IMR-90 (cell line): ENCODE results near the gene PTPRF. TPM values are rescaled to one million over a fixed set of nuclear protein-coding genes. Genes with fewer than 3 reads are reported as not detected.

Experiments used
- ATAC-seq: fragments of 200-7000 bp; cut with Tn5 transposase; 2 replicates; pipeline ENCODE4 v1.9.1; 2020; ENCODE audit warnings: low read depth, mild to moderate bottlenecking, moderate library complexity
- BruUV-seq: library from RNA; stranded (reverse); fragments of 400-500 nt; replicated peaks from 2 replicates; lab custom pipeline; 2021; lab: Mats Ljungman, UMichigan
- CTCF ChIA-PET: fragments of 300-600 bp; formaldehyde crosslinking; extraction: SDS; loops from one replicate; lab custom pipeline; 2021; ENCODE audit warnings: antibody characterized with exemption; lab: Yijun Ruan, JAX
- POLR2A ChIA-PET: fragments of 300-600 bp; sonication (Branson Sonifier 250); formaldehyde crosslinking; loops from one replicate; lab custom pipeline; 2022; ENCODE audit warnings: antibody characterized with exemption; ENCODE audit not compliant: unreplicated experiment; lab: Charles Lee
- DNase-seq: peaks from one replicate; pipeline ENCODE4 v3.0.0; 2013
- H2AFZ ChIP-seq: replicated peaks from 2 replicates; pipeline ENCODE3; 2013; ENCODE audit warnings: low read length, mild to moderate bottlenecking; ENCODE audit not compliant: poor library complexity
- H2AK5ac ChIP-seq: 2 replicates; pipeline ENCODE4 v1.6.1; 2013; ENCODE audit warnings: low read depth, low read length, inconsistent platforms
- H2AK9ac ChIP-seq: replicated peaks from 2 replicates; pipeline ENCODE3; 2013; ENCODE audit warnings: mild to moderate bottlenecking, low read depth, low read length, moderate library complexity; ENCODE audit not compliant: poor library complexity
- H2BK120ac ChIP-seq: 2 replicates; pipeline ENCODE4 v1.6.1; 2013; ENCODE audit warnings: low read depth, low read length, inconsistent platforms
- H2BK15ac ChIP-seq: 3 replicates; pipeline ENCODE4 v1.6.1; 2013; ENCODE audit warnings: low read depth, low read length, inconsistent platforms
- H2BK20ac ChIP-seq: 2 replicates; pipeline ENCODE4 v1.6.1; 2013; ENCODE audit warnings: low read depth, mild to moderate bottlenecking, inconsistent platforms, low read length, moderate library complexity
- H2BK5ac ChIP-seq: 2 replicates; pipeline ENCODE4 v1.6.1; 2013; ENCODE audit warnings: mild to moderate bottlenecking, low read depth, low read length, inconsistent platforms; ENCODE audit not compliant: poor library complexity, severe bottlenecking
- H3K14ac ChIP-seq: replicated peaks from 2 replicates; pipeline ENCODE4 v1.6.1; 2013; ENCODE audit warnings: low read depth, low read length, inconsistent platforms
- H3K18ac ChIP-seq: 2 replicates; pipeline ENCODE4 v1.6.1; 2013; ENCODE audit warnings: low read depth, low read length, control low read depth
- H3K23ac ChIP-seq: 2 replicates; pipeline ENCODE4 v1.6.1; 2013; ENCODE audit warnings: low read depth, low read length, inconsistent platforms
- H3K27ac ChIP-seq: 2 replicates; pipeline ENCODE4 v1.5.1; 2013; ENCODE audit warnings: mild to moderate bottlenecking, control low read depth, low read length; ENCODE audit not compliant: insufficient read depth
- H3K27me3 ChIP-seq: 2 replicates; pipeline ENCODE4 v1.6.1; 2013; ENCODE audit warnings: low read length; ENCODE audit not compliant: control insufficient read depth, insufficient read depth
- H3K36me3 ChIP-seq: 2 replicates; pipeline ENCODE4 v1.6.1; 2013; ENCODE audit warnings: low read length, mixed read lengths; ENCODE audit not compliant: control insufficient read depth, insufficient read depth
- H3K4ac ChIP-seq: 2 replicates; pipeline ENCODE4 v1.6.1; 2013; ENCODE audit warnings: low read depth, low read length, inconsistent platforms
- H3K4me1 ChIP-seq: 2 replicates; pipeline ENCODE4 v1.6.1; 2013; ENCODE audit warnings: low read length, mixed read lengths; ENCODE audit not compliant: control insufficient read depth, insufficient read depth
- H3K4me2 ChIP-seq: 2 replicates; pipeline ENCODE4 v1.6.1; 2013; ENCODE audit warnings: low read depth, mild to moderate bottlenecking, control low read depth, low read length, moderate library complexity
- H3K4me3 ChIP-seq: 2 replicates; pipeline ENCODE4 v1.5.1; 2013; ENCODE audit warnings: low read depth, mild to moderate bottlenecking, control low read depth, low read length, moderate library complexity; ENCODE audit not compliant: insufficient read depth
- H3K56ac ChIP-seq: 2 replicates; pipeline ENCODE4 v1.6.1; 2013; ENCODE audit warnings: low read length, inconsistent platforms; ENCODE audit not compliant: insufficient read depth; ENCODE audit errors: extremely low read depth
- H3K79me1 ChIP-seq, 2 experiments: 2 replicates each; pipeline ENCODE4 v1.6.1; 2013; ENCODE audit warnings: low read length in 2 of 2, inconsistent platforms in 1 of 2, low read depth in 1 of 2
- H3K9ac ChIP-seq: 2 replicates; pipeline ENCODE4 v1.6.1; 2013; ENCODE audit warnings: low read depth, low read length, control low read depth
- H3K9me1 ChIP-seq: 2 replicates; pipeline ENCODE4 v1.6.1; 2013; ENCODE audit warnings: low read length, inconsistent platforms; ENCODE audit not compliant: insufficient read depth
- H3K9me3 ChIP-seq: 2 replicates; pipeline ENCODE4 v1.6.1; 2013; ENCODE audit warnings: low read length; ENCODE audit not compliant: control insufficient read depth, insufficient read depth
- H4K20me1 ChIP-seq: 2 replicates; pipeline ENCODE4 v1.6.1; 2013; ENCODE audit warnings: low read length, inconsistent platforms; ENCODE audit not compliant: insufficient read depth
- H4K5ac ChIP-seq: 2 replicates; pipeline ENCODE4 v1.6.1; 2013; ENCODE audit warnings: mild to moderate bottlenecking, low read depth, low read length, control low read depth
- H4K8ac ChIP-seq, 2 experiments: 2 replicates each; pipeline ENCODE4 v1.6.1; 2013; ENCODE audit warnings: low read depth in 2 of 2, low read length in 2 of 2, control low read depth in 1 of 2, inconsistent platforms in 1 of 2
- H4K91ac ChIP-seq: 2 replicates; pipeline ENCODE4 v1.6.1; 2013; ENCODE audit warnings: low read depth, low read length, inconsistent platforms; ENCODE audit not compliant: insufficient read depth
- BHLHE40 ChIP-seq: fragments of 150-350 bp; IDR thresholded peaks from 2 replicates; pipeline ENCODE4 v1.6.1; 2016; ENCODE audit warnings: mild to moderate bottlenecking, low read depth, low read length
- CEBPB ChIP-seq: IDR thresholded peaks from 2 replicates; pipeline ENCODE4 v1.6.1; 2012; ENCODE audit warnings: low read depth, low read length, improper control_type of control experiment
- CHD1 ChIP-seq: IDR thresholded peaks from 2 replicates; pipeline ENCODE4 v1.6.1; 2012; ENCODE audit warnings: low read depth, low read length, improper control_type of control experiment
- FOS ChIP-seq: fragments of 150-350 bp; IDR thresholded peaks from 2 replicates; pipeline ENCODE4 v1.6.1; 2016; ENCODE audit warnings: low read depth, low read length
- MAFK ChIP-seq: IDR thresholded peaks from 2 replicates; pipeline ENCODE4 v1.6.1; 2012; ENCODE audit warnings: low read depth, low read length, improper control_type of control experiment
- MAZ ChIP-seq: IDR thresholded peaks from 2 replicates; pipeline ENCODE4 v1.6.1; 2012; ENCODE audit warnings: low read depth, mild to moderate bottlenecking, low read length, improper control_type of control experiment, moderate library complexity, borderline replicate concordance
- MXI1 ChIP-seq: IDR thresholded peaks from 2 replicates; pipeline ENCODE4 v1.6.1; 2012; ENCODE audit warnings: low read depth, mild to moderate bottlenecking, low read length, moderate library complexity, borderline replicate concordance
- NFE2L2 ChIP-seq: fragments of 150-350 bp; IDR thresholded peaks from 2 replicates; pipeline ENCODE4 v1.6.1; 2016; ENCODE audit warnings: low read depth, mild to moderate bottlenecking, low read length
- POLR2A ChIP-seq: IDR thresholded peaks from 2 replicates; pipeline ENCODE4 v1.6.1; 2012; ENCODE audit warnings: mild to moderate bottlenecking, low read depth, low read length
- RAD21 ChIP-seq: IDR thresholded peaks from 2 replicates; pipeline ENCODE4 v1.6.1; 2012; ENCODE audit warnings: low read length, improper control_type of control experiment
- RCOR1 ChIP-seq: IDR thresholded peaks from 2 replicates; pipeline ENCODE4 v1.6.1; 2012; ENCODE audit warnings: mild to moderate bottlenecking, low read length, improper control_type of control experiment; ENCODE audit not compliant: insufficient replicate concordance
- RFX5 ChIP-seq: IDR thresholded peaks from 2 replicates; pipeline ENCODE4 v1.8.0; 2012; ENCODE audit warnings: low read depth, mild to moderate bottlenecking, low read length, moderate library complexity
- SMC3 ChIP-seq: fragments of 150-350 bp; IDR thresholded peaks from 2 replicates; pipeline ENCODE4 v1.6.1; 2016; ENCODE audit warnings: low read depth, mild to moderate bottlenecking, antibody characterized with exemption, low read length, moderate library complexity
- WGBS, 2 experiments: methylation state at CpG; one replicate each; pipeline versions ENCODE4 v1.1.5 to v1.1.7; 2013; ENCODE audit warnings: missing lambda C conversion rate in 2 of 2; ENCODE audit not compliant: insufficient read length in 1 of 2; ENCODE audit errors: extremely low coverage in 2 of 2; 5-methylcytosine and 5-hydroxymethylcytosine counted together
- dilution Hi-C: fragments of 300-500 bp; cut with HindIII; formaldehyde crosslinking; loops from one replicate; pipeline ENCODE4 v1.14.3; 2018; ENCODE audit warnings: low sequenced_read_pairs; ENCODE audit not compliant: unreplicated experiment
- in situ Hi-C: fragments of 300-500 bp; cut with MboI; formaldehyde crosslinking; loops from 3 replicates; pipeline ENCODE4 v1.14.3; 2019; ENCODE audit warnings: low sequenced_read_pairs, inconsistent platforms, mixed read lengths
- intact Hi-C: fragments of 100-400 bp; cut with micrococcal nuclease; formaldehyde crosslinking; loops from 2 replicates; pipeline ENCODE4 v1.10.0; 2022
- polyA plus RNA-seq, 3 experiments: library from polyadenylated mRNA; depleted of rRNA; stranded (reverse); fragments of >200 nt; gene quantifications; 2 replicates each; pipeline ENCODE4 v1.2.3, GENCODE V29; 2012; ENCODE audit warnings: low replicate concordance in 1 of 3
- total RNA-seq: library from RNA; depleted of rRNA; stranded (reverse); fragments of >200 nt; gene quantifications from 2 replicates; pipeline ENCODE4 v1.2.3, GENCODE V29; 2012
- TF ChIP-seq, protein P1 (sequence below): fragments of 150-350 bp; IDR thresholded peaks from 2 replicates; pipeline ENCODE4 v1.6.1; 2016; ENCODE audit warnings: low read depth, mild to moderate bottlenecking, low read length, moderate library complexity, borderline replicate concordance
- TF ChIP-seq, protein P2 (sequence below): fragments of 150-350 bp; IDR thresholded peaks from 2 replicates; pipeline ENCODE4 v1.6.1; 2017; ENCODE audit warnings: mild to moderate bottlenecking, antibody characterized with exemption, low read length, low read depth
- TF ChIP-seq, protein P3 (sequence below): conservative IDR thresholded peaks from 2 replicates; pipeline ENCODE4 v1.5.1; 2012; ENCODE audit warnings: mild to moderate bottlenecking, low read depth, low read length, improper control_type of control experiment

Gene PTPRF
- total and polyA plus RNA-seq, 2 of the 4 experiments (the other 2 are of a cell fraction), result 25.8 to 92.3 TPM

DNA sequence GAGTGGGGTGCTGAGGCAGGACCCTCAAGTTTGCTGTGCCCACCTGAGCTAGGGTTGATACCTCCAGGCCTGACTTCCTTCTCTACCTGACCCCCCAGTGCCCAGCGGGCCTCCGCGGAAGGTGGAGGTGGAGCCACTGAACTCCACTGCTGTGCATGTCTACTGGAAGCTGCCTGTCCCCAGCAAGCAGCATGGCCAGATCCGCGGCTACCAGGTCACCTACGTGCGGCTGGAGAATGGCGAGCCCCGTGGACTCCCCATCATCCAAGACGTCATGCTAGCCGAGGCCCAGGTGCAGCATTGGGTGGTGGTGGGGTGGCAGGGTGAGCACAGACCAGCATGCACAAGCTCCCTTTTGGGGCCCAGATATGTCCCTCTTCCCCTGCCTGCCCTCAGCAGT lies 67.9 kb downstream of the PTPRF start:
- Histone ChIP-seq H3K36me3 (peaks cover 31% of the 10 kb centered on the region), H2AK5ac (no peak overlapping the region), H2BK20ac (no peak overlapping the region), H2AK9ac (no peak overlapping the region), H4K20me1 (peaks cover 5% of the 10 kb centered on the region; the same call in 1 of the 2 replicates), H3K27me3 (no peaks in the 10 kb centered on the region), H3K4ac (no peak overlapping the region), H3K4me3 (no peak overlapping the region), H3K9me3 (no peaks in the 10 kb centered on the region), H2BK120ac (no peak overlapping the region), H3K56ac (no peak overlapping the region), H3K14ac (no peak overlapping the region), H3K23ac (no peak overlapping the region), H4K8ac (no peak overlapping the region), H3K9ac (no peak overlapping the region), H4K91ac (no peak overlapping the region), H2AFZ (no peak overlapping the region), H3K27ac (no peak overlapping the region), H4K5ac (no peak overlapping the region), H2BK15ac (no peak overlapping the region), H3K9me1 (peaks cover 14% of the 10 kb centered on the region), H3K18ac (no peak overlapping the region), H2BK5ac (no peak overlapping the region), H3K4me1 (no peaks in the 10 kb centered on the region), H3K79me1 (peaks cover 7 to 22% of the 10 kb centered on the region in 2 experiments; a peak in 3 of 4 replicates), H3K4me2 (no peak overlapping the region)
- ChIA-PET POLR2A (no interaction called here), CTCF (no interaction called here)
- intact Hi-C loops (no loop called here), dilution Hi-C loops (no loop called here), in situ Hi-C loops (no loop called here)
- TF ChIP-seq, protein P1, sequence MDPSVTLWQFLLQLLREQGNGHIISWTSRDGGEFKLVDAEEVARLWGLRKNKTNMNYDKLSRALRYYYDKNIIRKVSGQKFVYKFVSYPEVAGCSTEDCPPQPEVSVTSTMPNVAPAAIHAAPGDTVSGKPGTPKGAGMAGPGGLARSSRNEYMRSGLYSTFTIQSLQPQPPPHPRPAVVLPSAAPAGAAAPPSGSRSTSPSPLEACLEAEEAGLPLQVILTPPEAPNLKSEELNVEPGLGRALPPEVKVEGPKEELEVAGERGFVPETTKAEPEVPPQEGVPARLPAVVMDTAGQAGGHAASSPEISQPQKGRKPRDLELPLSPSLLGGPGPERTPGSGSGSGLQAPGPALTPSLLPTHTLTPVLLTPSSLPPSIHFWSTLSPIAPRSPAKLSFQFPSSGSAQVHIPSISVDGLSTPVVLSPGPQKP, result no peak
- TF ChIP-seq BHLHE40 (no peak), FOS (no peak), RCOR1 (no peak), CHD1 (no peak), RFX5 (no peak), NFE2L2 (no peak), RAD21 (no peak), SMC3 (no peak), MAZ (no peak), POLR2A (no peak), MAFK (no peak), MXI1 (no peak), CEBPB (no peak)
- TF ChIP-seq, protein P2, sequence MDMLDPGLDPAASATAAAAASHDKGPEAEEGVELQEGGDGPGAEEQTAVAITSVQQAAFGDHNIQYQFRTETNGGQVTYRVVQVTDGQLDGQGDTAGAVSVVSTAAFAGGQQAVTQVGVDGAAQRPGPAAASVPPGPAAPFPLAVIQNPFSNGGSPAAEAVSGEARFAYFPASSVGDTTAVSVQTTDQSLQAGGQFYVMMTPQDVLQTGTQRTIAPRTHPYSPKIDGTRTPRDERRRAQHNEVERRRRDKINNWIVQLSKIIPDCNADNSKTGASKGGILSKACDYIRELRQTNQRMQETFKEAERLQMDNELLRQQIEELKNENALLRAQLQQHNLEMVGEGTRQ, result no peak
- TF ChIP-seq, protein P3, sequence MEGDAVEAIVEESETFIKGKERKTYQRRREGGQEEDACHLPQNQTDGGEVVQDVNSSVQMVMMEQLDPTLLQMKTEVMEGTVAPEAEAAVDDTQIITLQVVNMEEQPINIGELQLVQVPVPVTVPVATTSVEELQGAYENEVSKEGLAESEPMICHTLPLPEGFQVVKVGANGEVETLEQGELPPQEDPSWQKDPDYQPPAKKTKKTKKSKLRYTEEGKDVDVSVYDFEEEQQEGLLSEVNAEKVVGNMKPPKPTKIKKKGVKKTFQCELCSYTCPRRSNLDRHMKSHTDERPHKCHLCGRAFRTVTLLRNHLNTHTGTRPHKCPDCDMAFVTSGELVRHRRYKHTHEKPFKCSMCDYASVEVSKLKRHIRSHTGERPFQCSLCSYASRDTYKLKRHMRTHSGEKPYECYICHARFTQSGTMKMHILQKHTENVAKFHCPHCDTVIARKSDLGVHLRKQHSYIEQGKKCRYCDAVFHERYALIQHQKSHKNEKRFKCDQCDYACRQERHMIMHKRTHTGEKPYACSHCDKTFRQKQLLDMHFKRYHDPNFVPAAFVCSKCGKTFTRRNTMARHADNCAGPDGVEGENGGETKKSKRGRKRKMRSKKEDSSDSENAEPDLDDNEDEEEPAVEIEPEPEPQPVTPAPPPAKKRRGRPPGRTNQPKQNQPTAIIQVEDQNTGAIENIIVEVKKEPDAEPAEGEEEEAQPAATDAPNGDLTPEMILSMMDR, result no peak
- ATAC-seq (no peak), DNase-seq (no peak)
- BruUV-seq, result no TSS peak
- WGBS, 2 experiments, result 90% methylated on average over 2 of the region's 11 CpGs; no CpG with 5 or more reads in 1 of the 2 experiments
